Keratinocyte (primary cell): ENCODE data around the gene CPA4. TPM values are rescaled to one million over a fixed set of nuclear protein-coding genes. Genes with fewer than 3 reads are reported as not detected.

Experiments used
- DNase-seq: peaks from one replicate; pipeline ENCODE4 v3.0.0-alpha.2; 2011; ENCODE audit warnings: low read depth, missing footprints, low spot score
- FAIRE-seq: peaks from 2 replicates; lab custom pipeline; 2011; peaks lifted over from hg19 to GRCh38; lab: Jason Lieb, UNC
- H2AFZ ChIP-seq: 2 replicates; pipeline ENCODE4 v1.6.0; 2012; ENCODE audit warnings: low read length, control low read depth, inconsistent platforms; ENCODE audit not compliant: control insufficient read depth
- H3K27ac ChIP-seq: 2 replicates; pipeline ENCODE4 v1.5.1; 2011; ENCODE audit warnings: low read length; ENCODE audit not compliant: control insufficient read depth, insufficient read depth
- H3K27me3 ChIP-seq: 3 replicates; pipeline ENCODE4 v1.6.0; 2011; ENCODE audit warnings: low read length; ENCODE audit not compliant: control insufficient read depth, insufficient read depth; ENCODE audit errors: extremely low read depth
- H3K36me3 ChIP-seq, 2 experiments: 2 replicates in 1 of 2; 3 replicates in 1 of 2; pipeline ENCODE4 v1.5.1; 2011; ENCODE audit warnings: low read length in 2 of 2, mild to moderate bottlenecking in 1 of 2; ENCODE audit not compliant: control insufficient read depth in 2 of 2, insufficient read depth in 2 of 2; ENCODE audit errors: extremely low read depth in 1 of 2
- H3K4me1 ChIP-seq: 3 replicates; pipeline ENCODE4 v1.5.1; 2011; ENCODE audit warnings: low read length; ENCODE audit not compliant: control insufficient read depth, insufficient read depth; ENCODE audit errors: extremely low read depth
- H3K4me2 ChIP-seq: 3 replicates; pipeline ENCODE4 v1.6.0; 2011; ENCODE audit warnings: low read depth, low read length; ENCODE audit not compliant: control insufficient read depth, insufficient read depth; ENCODE audit errors: extremely low read depth
- H3K4me3 ChIP-seq, 3 experiments: fragments of 200-600 bp in 1 of 3; sonication (generic) in 1 of 3; 2 replicates in 2 of 3; 3 replicates in 1 of 3; pipeline ENCODE4 v1.5.1; 2011 to 2016; ENCODE audit warnings: low read length in 3 of 3, mild to moderate bottlenecking in 3 of 3, control low read depth in 2 of 3, inconsistent platforms in 1 of 3, low read depth in 1 of 3, mixed read lengths in 1 of 3, mixed run types in 1 of 3, moderate library complexity in 1 of 3; ENCODE audit not compliant: control insufficient read depth in 2 of 3, insufficient read depth in 2 of 3; ENCODE audit errors: extremely low read depth in 1 of 3
- H3K79me2 ChIP-seq: 2 replicates; pipeline ENCODE4 v1.6.0; 2012; ENCODE audit warnings: low read length; ENCODE audit not compliant: control insufficient read depth, insufficient read depth
- H3K9ac ChIP-seq: 3 replicates; pipeline ENCODE4 v1.6.0; 2011; ENCODE audit warnings: low read length; ENCODE audit not compliant: control insufficient read depth, insufficient read depth; ENCODE audit errors: extremely low read depth
- H3K9me1 ChIP-seq: 3 replicates; pipeline ENCODE4 v1.6.0; 2011; ENCODE audit warnings: low read length; ENCODE audit not compliant: control insufficient read depth, insufficient read depth; ENCODE audit errors: extremely low read depth
- H3K9me3 ChIP-seq: 2 replicates; pipeline ENCODE4 v1.5.1; 2012; ENCODE audit warnings: low read depth, low read length; ENCODE audit not compliant: control insufficient read depth
- H4K20me1 ChIP-seq: 3 replicates; pipeline ENCODE4 v1.6.0; 2011; ENCODE audit warnings: low read length; ENCODE audit not compliant: control insufficient read depth, insufficient read depth; ENCODE audit errors: extremely low read depth
- CTCF ChIP-seq, 3 experiments: IDR thresholded peaks in 1 of 3; conservative IDR thresholded peaks in 1 of 3; optimal IDR thresholded peaks in 1 of 3; 2 replicates in 2 of 3; 3 replicates in 1 of 3; pipeline versions ENCODE3 to v1.5.1; 2011; ENCODE audit warnings: low read length in 3 of 3, mild to moderate bottlenecking in 3 of 3, moderate library complexity in 2 of 3, control low read depth in 1 of 3, inconsistent platforms in 1 of 3; ENCODE audit not compliant: insufficient read depth in 2 of 3; ENCODE audit errors: extremely low read depth in 1 of 3
- EZH2 ChIP-seq: IDR thresholded peaks from one replicate; pipeline ENCODE4 v1.6.1; 2012; ENCODE audit warnings: inconsistent platforms, mild to moderate bottlenecking, low read length, moderate library complexity
- dilution Hi-C: fragments of 300-500 bp; cut with MboI; formaldehyde crosslinking; loops from one replicate; pipeline ENCODE4 v1.7.0; 2020; ENCODE audit warnings: low sequenced_read_pairs; ENCODE audit not compliant: extremely low pct_ligation_motif_present
- polyA plus RNA-seq, 5 experiments: library from polyadenylated mRNA; depleted of rRNA in 3 of 5; stranded (reverse) in 3 of 5; stranded (forward) in 1 of 5; unstranded in 1 of 5; fragments of >200 nt; gene quantifications; 1 replicate in 1 of 5; 2 replicates in 3 of 5; 3 replicates in 1 of 5; pipeline versions ENCODE4 v1.2.1 to v1.2.3, GENCODE V29; 2011 to 2012; ENCODE audit warnings: missing spikeins in 2 of 5, low read depth in 1 of 5, low replicate concordance in 1 of 5

CPA4 gene
- polyA plus RNA-seq, 1 donor (not counting 4 experiments of a cell fraction or from before 2014, with no cell fraction given) = 248 TPM

- Histone ChIP-seq H3K4me2 (no peak overlapping the region), H3K27me3 (no peaks in the 10 kb centered on the region), H3K9me3 (no peaks in the 10 kb centered on the region), H3K79me2 (no peaks in the 10 kb centered on the region), H3K4me3 (no peak overlapping the region), H2AFZ (no peak overlapping the region), H3K27ac (no peak overlapping the region), H3K36me3 (no peaks in the 10 kb centered on the region), H3K4me1 (peaks cover 58% of the 10 kb centered on the region), H3K9ac (no peak overlapping the region), H3K9me1 (no peaks in the 10 kb centered on the region), H4K20me1 (no peaks in the 10 kb centered on the region)
- TF ChIP-seq EZH2 (no peak), CTCF (optimal IDR thresholded peaks at IDR 0.05 in 1 of 3, IDR thresholded peaks at IDR 0.05 in 1 of 3, conservative IDR thresholded peaks at IDR 0.05 in 1 of 3; ENCODE audit: extremely low read depth in 1 of 3, insufficient read depth in 2 of 3, low read length in 3 of 3) (no peak)
- no peak for DNase-seq
- no peak for FAIRE-seq
- dilution Hi-C loops = no loop called here
These were observed 14.1 kb upstream of the CPA4 start for GRCh38 chr7:130278860-130279259.

DNA sequence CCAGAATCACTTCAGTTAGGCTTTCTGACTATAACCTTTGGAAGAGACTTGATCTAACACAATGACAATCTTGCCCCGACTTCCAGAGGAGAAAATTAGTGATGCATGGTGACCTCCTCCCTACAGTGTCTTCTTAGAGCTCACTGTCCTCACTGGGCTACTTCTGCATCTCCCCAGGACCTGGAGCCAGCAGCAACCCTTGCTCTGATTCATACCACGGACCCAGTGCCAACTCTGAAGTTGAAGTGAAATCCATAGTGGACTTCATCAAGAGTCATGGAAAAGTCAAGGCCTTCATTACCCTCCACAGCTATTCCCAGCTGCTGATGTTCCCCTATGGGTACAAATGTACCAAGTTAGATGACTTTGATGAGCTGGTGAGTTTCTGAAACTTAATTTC is 13.7 kb upstream of the CPA4 start:
- H3K27ac ChIP-seq = no peak overlapping the region
- no peak for FAIRE-seq
- no peaks in the 10 kb centered on the region for H3K79me2 ChIP-seq

More for the DNA sequence above, 13.7 kb upstream of the CPA4 start:
- H4K20me1 ChIP-seq = no peaks in the 10 kb centered on the region
- no peak overlapping the region for H3K4me3 ChIP-seq
- DNase-seq = no peak
- TF ChIP-seq CTCF (optimal IDR thresholded peaks at IDR 0.05 in 1 of 3, IDR thresholded peaks at IDR 0.05 in 1 of 3, conservative IDR thresholded peaks at IDR 0.05 in 1 of 3; ENCODE audit: extremely low read depth in 1 of 3, insufficient read depth in 2 of 3, low read length in 3 of 3) = no peak
- no peak for TF ChIP-seq EZH2
- no peak overlapping the region for H3K4me2 ChIP-seq
- peaks cover 55% of the 10 kb centered on the region for H3K4me1 ChIP-seq
- no peaks in the 10 kb centered on the region for H3K9me1 ChIP-seq
- no peaks in the 10 kb centered on the region for H3K9me3 ChIP-seq
- no peaks in the 10 kb centered on the region for H3K36me3 ChIP-seq
- no peak overlapping the region for H2AFZ ChIP-seq
- dilution Hi-C loops = no loop called here
- H3K9ac ChIP-seq = no peak overlapping the region
- no peaks in the 10 kb centered on the region for H3K27me3 ChIP-seq
